ENCODE results near the gene PSMB3.
"Not testable (repeated sequence)": the region's sequence is repeated elsewhere in the genome, so short reads cannot be mapped to it uniquely, and the experiment has no call there.

Gene PSMB3

GRCh38 chr17:38716368-38717005 is 36.1 kb upstream of the PSMB3 start:
- no peak for DNase-seq

GRCh38 chr17:38717139-38717745 is 35.3 kb upstream of the PSMB3 start:
- peak; percentile 36 for DNase-seq

GRCh38 chr17:38719289-38719942 is 33.1 kb upstream of the PSMB3 start:
- no peak for DNase-seq

- DNase-seq: no peak
Measured at GRCh38 chr17:38719943-38720641, 32.4 kb upstream of the PSMB3 start.

- DNase-seq: no peak
Measured at GRCh38 chr17:38720941-38721340, 31.6 kb upstream of the PSMB3 start.

GRCh38 chr17:38721802-38722201 is 30.7 kb upstream of the PSMB3 start:
- DNase-seq: no peak

- DNase-seq: peak; percentile 61
Measured at GRCh38 chr17:38724337-38724988, 28.1 kb upstream of the PSMB3 start.

GRCh38 chr17:38725066-38725465 is 27.5 kb upstream of the PSMB3 start:
- no peak for DNase-seq

GRCh38 chr17:38726145-38726544 is 26.4 kb upstream of the PSMB3 start:
- DNase-seq: not testable (repeated sequence)

- DNase-seq: no peak
Measured at GRCh38 chr17:38727736-38728135, 24.8 kb upstream of the PSMB3 start.

GRCh38 chr17:38728290-38728831 is 24.2 kb upstream of the PSMB3 start:
- no peak for DNase-seq

- DNase-seq: no peak
Measured at GRCh38 chr17:38729368-38729885, 23.1 kb upstream of the PSMB3 start.

- DNase-seq: peak; percentile 79
Measured at GRCh38 chr17:38729886-38730525, 22.5 kb upstream of the PSMB3 start, which contains the start of gene CISD3. Gene CISD3, plus strand, starts transcription at chr17:38730341. Its CDS starts 18 bp downstream, at chr17:38730359.

GRCh38 chr17:38730526-38731379 is 21.8 kb upstream of the PSMB3 start:
- peak; percentile 77 for DNase-seq

GRCh38 chr17:38731526-38732294 is 20.8 kb upstream of the PSMB3 start:
- no peak for DNase-seq

GRCh38 chr17:38732376-38733281 is 19.9 kb upstream of the PSMB3 start:
- no peak for DNase-seq

- DNase-seq: no peak
Measured at GRCh38 chr17:38733282-38733981, 19.1 kb upstream of the PSMB3 start.
